ENCODE results near the gene ITPKB.

ITPKB gene

GRCh38 chr1:226692051-226692792, 46.9 kb downstream of the ITPKB start:
- Histone ChIP-seq H3K4me2 (ENCODE audit: insufficient read depth, low read length, poor library complexity, severe bottlenecking) (no peak overlapping the region), H4K91ac (ENCODE audit: low read depth, low read length, poor library complexity) (no peak overlapping the region)
- no CpG with 5 or more reads among the region's 4 CpGs for WGBS, 2 donors (ENCODE audit: extremely low coverage in 2 of 2, insufficient read length in 2 of 2, insufficient replicate concordance in 1 of 2)

GRCh38 chr1:226691247-226691646, 47.8 kb downstream of the ITPKB start:
- Histone ChIP-seq H2AFZ (ENCODE audit: low read length) (no peak overlapping the region), H2BK5ac (ENCODE audit: low read length) (no peak overlapping the region), H3K27me3 (ENCODE audit: control insufficient read depth in 3 of 3, insufficient read depth in 3 of 3, low read depth in 1 of 3, low read length in 3 of 3) (no peaks in the 10 kb centered on the region), H4K91ac (ENCODE audit: low read depth, low read length, poor library complexity) (no peak overlapping the region), H3K4ac (ENCODE audit: low read length) (no peak overlapping the region), H3K9me3 (replicated peaks in 1 of 2; ENCODE audit: control insufficient read depth in 2 of 2, insufficient read depth in 1 of 2, low read depth in 1 of 2, low read length in 2 of 2) (no peaks in the 10 kb centered on the region), H4K8ac (ENCODE audit: low read depth, low read length) (no peak overlapping the region), H3K36me3 (replicated peaks in 1 of 2; ENCODE audit: control insufficient read depth in 2 of 2, insufficient read depth in 2 of 2, low read length in 2 of 2) (no peaks in the 10 kb centered on the region), H2AK5ac (ENCODE audit: low read depth, low read length) (no peak overlapping the region), H3K27ac (replicated peaks; ENCODE audit: low read length) (no peak overlapping the region), H3K4me3 (ENCODE audit: low read length in 2 of 2) (no peak overlapping the region), H2BK120ac (ENCODE audit: low read depth, low read length) (no peak overlapping the region), H2BK12ac (ENCODE audit: low read length) (no peak overlapping the region), H3K4me2 (ENCODE audit: insufficient read depth, low read length, poor library complexity, severe bottlenecking) (no peak overlapping the region), H3K18ac (ENCODE audit: low read length) (no peak overlapping the region), H3K23ac (ENCODE audit: low read depth, low read length, poor library complexity) (no peak overlapping the region), H3K79me1 (ENCODE audit: low read depth, low read length) (no peaks in the 10 kb centered on the region), H3K14ac (ENCODE audit: low read length) (no peak overlapping the region), H2BK15ac (ENCODE audit: low read length) (no peak overlapping the region), H3K9ac (ENCODE audit: low read depth, low read length, poor library complexity) (no peak overlapping the region), H3K4me1 (ENCODE audit: control insufficient read depth in 2 of 2, insufficient read depth in 1 of 2, low read depth in 1 of 2, low read length in 2 of 2) (peaks cover 1 to 6% of the 10 kb centered on the region in 2 donors)
- DNase-seq (ENCODE audit: low spot score), result no peak
- no CpG with 5 or more reads among the region's 4 CpGs for WGBS, 2 donors (ENCODE audit: extremely low coverage in 2 of 2, insufficient read length in 2 of 2, insufficient replicate concordance in 1 of 2)

More at GRCh38 chr1:226692051-226692792, 46.9 kb downstream of the ITPKB start:
- H3K79me1 ChIP-seq (ENCODE audit: low read depth, low read length), result no peaks in the 10 kb centered on the region
- H2BK5ac ChIP-seq (ENCODE audit: low read length), result no peak overlapping the region
- H3K9ac ChIP-seq (ENCODE audit: low read depth, low read length, poor library complexity), result no peak overlapping the region
- H3K9me3 ChIP-seq (replicated peaks in 1 of 2; ENCODE audit: control insufficient read depth in 2 of 2, insufficient read depth in 1 of 2, low read depth in 1 of 2, low read length in 2 of 2), result no peaks in the 10 kb centered on the region
- H3K27me3 ChIP-seq (ENCODE audit: control insufficient read depth in 3 of 3, insufficient read depth in 3 of 3, low read depth in 1 of 3, low read length in 3 of 3), result no peaks in the 10 kb centered on the region
- no peak overlapping the region for H3K14ac ChIP-seq (ENCODE audit: low read length)
- H2BK15ac ChIP-seq (ENCODE audit: low read length), result no peak overlapping the region
- no peak overlapping the region for H3K18ac ChIP-seq (ENCODE audit: low read length)
- peaks cover 1 to 8% of the 10 kb centered on the region in 2 donors for H3K4me1 ChIP-seq (ENCODE audit: control insufficient read depth in 2 of 2, insufficient read depth in 1 of 2, low read depth in 1 of 2, low read length in 2 of 2)
- H3K36me3 ChIP-seq (replicated peaks in 1 of 2; ENCODE audit: control insufficient read depth in 2 of 2, insufficient read depth in 2 of 2, low read length in 2 of 2), result no peaks in the 10 kb centered on the region
- no peak overlapping the region for H2BK12ac ChIP-seq (ENCODE audit: low read length)
- DNase-seq (ENCODE audit: low spot score), result no peak
- H2AK5ac ChIP-seq (ENCODE audit: low read depth, low read length), result no peak overlapping the region
- H4K8ac ChIP-seq (ENCODE audit: low read depth, low read length), result no peak overlapping the region
- no peak overlapping the region for H3K27ac ChIP-seq (replicated peaks; ENCODE audit: low read length)
- no peak overlapping the region for H3K4me3 ChIP-seq (ENCODE audit: low read length in 2 of 2)
- H3K23ac ChIP-seq (ENCODE audit: low read depth, low read length, poor library complexity), result no peak overlapping the region
- H2BK120ac ChIP-seq (ENCODE audit: low read depth, low read length), result no peak overlapping the region
- no peak overlapping the region for H3K4ac ChIP-seq (ENCODE audit: low read length)
- H2AFZ ChIP-seq (ENCODE audit: low read length), result no peak overlapping the region

- no peak overlapping the region for H2AFZ ChIP-seq (ENCODE audit: low read length)
- no peaks in the 10 kb centered on the region for H3K79me1 ChIP-seq (ENCODE audit: low read depth, low read length)
- H3K14ac ChIP-seq (ENCODE audit: low read length), result no peak overlapping the region
- no peak overlapping the region for H4K8ac ChIP-seq (ENCODE audit: low read depth, low read length)
- no peak overlapping the region for H4K91ac ChIP-seq (ENCODE audit: low read depth, low read length, poor library complexity)
- H3K4me2 ChIP-seq (ENCODE audit: insufficient read depth, low read length, poor library complexity, severe bottlenecking), result no peak overlapping the region
- H3K4ac ChIP-seq (ENCODE audit: low read length), result no peak overlapping the region
- no peak overlapping the region for H2BK120ac ChIP-seq (ENCODE audit: low read depth, low read length)
- no peak overlapping the region for H3K18ac ChIP-seq (ENCODE audit: low read length)
- H3K9ac ChIP-seq (ENCODE audit: low read depth, low read length, poor library complexity), result no peak overlapping the region
- no peak overlapping the region for H2AK5ac ChIP-seq (ENCODE audit: low read depth, low read length)
- no CpG with 5 or more reads among the region's 8 CpGs for WGBS, 2 donors (ENCODE audit: extremely low coverage in 2 of 2, insufficient read length in 2 of 2, insufficient replicate concordance in 1 of 2)
- H2BK5ac ChIP-seq (ENCODE audit: low read length), result no peak overlapping the region
- peaks cover 4 to 6% of the 10 kb centered on the region in 2 donors for H3K4me1 ChIP-seq (ENCODE audit: control insufficient read depth in 2 of 2, insufficient read depth in 1 of 2, low read depth in 1 of 2, low read length in 2 of 2)
- no peak overlapping the region for H2BK12ac ChIP-seq (ENCODE audit: low read length)
- no peaks in the 10 kb centered on the region for H3K36me3 ChIP-seq (replicated peaks in 1 of 2; ENCODE audit: control insufficient read depth in 2 of 2, insufficient read depth in 2 of 2, low read length in 2 of 2)
- H3K23ac ChIP-seq (ENCODE audit: low read depth, low read length, poor library complexity), result no peak overlapping the region
- no peaks in the 10 kb centered on the region for H3K27me3 ChIP-seq (ENCODE audit: control insufficient read depth in 3 of 3, insufficient read depth in 3 of 3, low read depth in 1 of 3, low read length in 3 of 3)
- H3K27ac ChIP-seq (replicated peaks; ENCODE audit: low read length), result no peak overlapping the region
- no peak for DNase-seq (ENCODE audit: low spot score)
- H2BK15ac ChIP-seq (ENCODE audit: low read length), result no peak overlapping the region
- H3K9me3 ChIP-seq (replicated peaks in 1 of 2; ENCODE audit: control insufficient read depth in 2 of 2, insufficient read depth in 1 of 2, low read depth in 1 of 2, low read length in 2 of 2), result no peaks in the 10 kb centered on the region
- H3K4me3 ChIP-seq (ENCODE audit: low read length in 2 of 2), result no peak overlapping the region
Observed at GRCh38 chr1:226690460-226690982, 48.6 kb downstream of the ITPKB start.

- no peak overlapping the region for H2BK120ac ChIP-seq (ENCODE audit: low read depth, low read length)
- no peak overlapping the region for H3K4me2 ChIP-seq (ENCODE audit: insufficient read depth, low read length, poor library complexity, severe bottlenecking)
- H3K36me3 ChIP-seq (replicated peaks in 1 of 2; ENCODE audit: control insufficient read depth in 2 of 2, insufficient read depth in 2 of 2, low read length in 2 of 2), result no peaks in the 10 kb centered on the region
- no peak overlapping the region for H3K18ac ChIP-seq (ENCODE audit: low read length)
- H3K4ac ChIP-seq (ENCODE audit: low read length), result no peak overlapping the region
- DNase-seq (ENCODE audit: low spot score), result no peak
- no peaks in the 10 kb centered on the region for H3K79me1 ChIP-seq (ENCODE audit: low read depth, low read length)
- no peaks in the 10 kb centered on the region for H3K9me3 ChIP-seq (replicated peaks in 1 of 2; ENCODE audit: control insufficient read depth in 2 of 2, insufficient read depth in 1 of 2, low read depth in 1 of 2, low read length in 2 of 2)
- no peak overlapping the region for H2BK5ac ChIP-seq (ENCODE audit: low read length)
- H4K91ac ChIP-seq (ENCODE audit: low read depth, low read length, poor library complexity), result no peak overlapping the region
- H3K27ac ChIP-seq (replicated peaks; ENCODE audit: low read length), result no peak overlapping the region
- H3K4me3 ChIP-seq (ENCODE audit: low read length in 2 of 2), result no peak overlapping the region
- H3K9ac ChIP-seq (ENCODE audit: low read depth, low read length, poor library complexity), result no peak overlapping the region
- no peak overlapping the region for H3K14ac ChIP-seq (ENCODE audit: low read length)
- no peak overlapping the region for H2BK15ac ChIP-seq (ENCODE audit: low read length)
- H2AK5ac ChIP-seq (ENCODE audit: low read depth, low read length), result no peak overlapping the region
- H3K4me1 ChIP-seq (ENCODE audit: control insufficient read depth in 2 of 2, insufficient read depth in 1 of 2, low read depth in 1 of 2, low read length in 2 of 2), result peaks cover 4 to 6% of the 10 kb centered on the region in 2 donors
- no peak overlapping the region for H4K8ac ChIP-seq (ENCODE audit: low read depth, low read length)
- no peak overlapping the region for H2AFZ ChIP-seq (ENCODE audit: low read length)
- no peak overlapping the region for H3K23ac ChIP-seq (ENCODE audit: low read depth, low read length, poor library complexity)
- H2BK12ac ChIP-seq (ENCODE audit: low read length), result no peak overlapping the region
- no CpG with 5 or more reads among the region's 4 CpGs for WGBS, 2 donors (ENCODE audit: extremely low coverage in 2 of 2, insufficient read length in 2 of 2, insufficient replicate concordance in 1 of 2)
- H3K27me3 ChIP-seq (ENCODE audit: control insufficient read depth in 3 of 3, insufficient read depth in 3 of 3, low read depth in 1 of 3, low read length in 3 of 3), result no peaks in the 10 kb centered on the region
Observed at GRCh38 chr1:226688808-226689207, 50.3 kb downstream of the ITPKB start.
